Stimulated activated CD4-positive, alpha-beta T cell treated with anti-CD3 and anti-CD28 coated beads, Interleukin-12 subunit alpha, Interleukin-12 subunit beta, amount 100 ng/mL, for 24 hours (primary cell): ENCODE data around the gene RBM20.

Experiments used
- DNase-seq, 2 experiments: peaks; one replicate each; pipeline ENCODE4 v3.0.0-alpha.2; 2020; ENCODE audit warnings: low read depth in 2 of 2

RBM20 gene

GRCh38 chr10:110788620-110789385, 144.7 kb downstream of the RBM20 start:
- DNase-seq = no peak

- no peak for DNase-seq
Observed at GRCh38 chr10:110789604-110790433, 145.7 kb downstream of the RBM20 start.

- no peak for DNase-seq
Observed at GRCh38 chr10:110790913-110791506, 146.9 kb downstream of the RBM20 start.

- no peak for DNase-seq
Observed at GRCh38 chr10:110791541-110792073, 147.5 kb downstream of the RBM20 start.

GRCh38 chr10:110792476-110793125, 148.5 kb downstream of the RBM20 start:
- DNase-seq = no peak

- no peak for DNase-seq
Observed at GRCh38 chr10:110793128-110793812, 149.1 kb downstream of the RBM20 start.

- no peak for DNase-seq
Observed at GRCh38 chr10:110793886-110794285, 149.8 kb downstream of the RBM20 start.

GRCh38 chr10:110794808-110795207, 150.7 kb downstream of the RBM20 start:
- no peak for DNase-seq

GRCh38 chr10:110797416-110797815, 153.3 kb downstream of the RBM20 start:
- no peak for DNase-seq

GRCh38 chr10:110798340-110798739, 154.2 kb downstream of the RBM20 start:
- no peak for DNase-seq

GRCh38 chr10:110802090-110802489, 158.0 kb downstream of the RBM20 start:
- no peak for DNase-seq

GRCh38 chr10:110802551-110803238, 158.6 kb downstream of the RBM20 start:
- DNase-seq = no peak

GRCh38 chr10:110803239-110803749, 159.2 kb downstream of the RBM20 start:
- DNase-seq = no peak

GRCh38 chr10:110803830-110804338, 159.7 kb downstream of the RBM20 start:
- no peak for DNase-seq

- no peak for DNase-seq
Observed at GRCh38 chr10:110804376-110804775, 160.2 kb downstream of the RBM20 start.

- DNase-seq = no peak
Observed at GRCh38 chr10:110805292-110805691, 161.2 kb downstream of the RBM20 start.

- DNase-seq = no peak
Observed at GRCh38 chr10:110806335-110806734, 162.2 kb downstream of the RBM20 start.

- DNase-seq = no peak
Observed at GRCh38 chr10:110808123-110808522, 164.0 kb downstream of the RBM20 start.

GRCh38 chr10:110808615-110809014, 164.5 kb downstream of the RBM20 start:
- no peak for DNase-seq

GRCh38 chr10:110810625-110811024, 166.5 kb downstream of the RBM20 start:
- DNase-seq = no peak
